ENCODE results near the gene UACA. TPM values are rescaled to one million over a fixed set of nuclear protein-coding genes. Genes with fewer than 3 reads are reported as not detected.

Gene UACA
- total and polyA plus RNA-seq, 8 donors: 4.9 to 135 (median 36.1) TPM

DNA sequence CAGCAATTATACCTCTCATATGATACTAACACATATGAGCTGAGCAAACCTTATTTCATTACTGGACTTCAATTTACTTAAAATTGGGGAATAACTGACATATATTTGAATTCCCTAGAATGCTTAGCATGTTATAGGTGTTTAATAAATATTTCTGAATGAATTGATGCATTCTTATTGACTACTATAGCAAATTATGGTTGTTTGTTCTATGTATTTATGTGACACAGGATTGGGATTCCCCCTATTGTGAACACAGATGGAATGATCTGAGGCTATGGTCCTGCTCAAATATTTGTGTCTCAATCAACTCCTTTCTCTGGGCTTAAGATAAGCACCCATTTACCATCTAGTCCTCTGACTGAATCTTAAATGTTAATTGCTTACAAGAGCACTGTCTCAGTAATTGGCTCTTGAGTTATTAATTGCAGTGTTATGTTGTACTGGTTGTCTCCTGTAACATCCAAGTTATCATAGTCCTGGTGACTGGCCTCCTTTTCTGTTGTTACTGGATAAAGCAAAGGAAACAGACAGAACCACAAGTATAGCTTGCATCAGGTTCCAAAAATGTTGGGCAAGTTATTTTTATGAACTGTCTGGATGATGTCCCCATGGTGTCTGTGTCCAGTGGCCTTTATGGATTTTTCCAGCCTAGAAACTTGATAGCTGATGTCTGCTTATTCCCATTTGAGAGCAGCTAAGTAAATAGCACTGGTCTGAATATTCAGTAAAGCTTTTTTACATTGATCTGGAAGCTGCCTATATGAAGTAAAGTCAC is 2.3 kb upstream of the UACA start:
- Histone ChIP-seq H3K4me1 (peaks cover 8 to 26% (median 25%) of the 10 kb centered on the region in 4 donors), H3K27ac (no peak overlapping the region), H3K27me3 (peaks cover 0 to 6% (median 0%) of the 10 kb centered on the region in 3 donors), H3K9me3 (no peaks in the 10 kb centered on the region), H3K4me3 (no peak overlapping the region), H3K36me3 (no peaks in the 10 kb centered on the region)
- intact Hi-C loops (cut with DNase I; ENCODE audit: low total_unique reads): no loop called here
- no peak for TF ChIP-seq POLR2AphosphoS5 (IDR thresholded peaks at IDR 0.05)
- no peak for DNase-seq

DNA sequence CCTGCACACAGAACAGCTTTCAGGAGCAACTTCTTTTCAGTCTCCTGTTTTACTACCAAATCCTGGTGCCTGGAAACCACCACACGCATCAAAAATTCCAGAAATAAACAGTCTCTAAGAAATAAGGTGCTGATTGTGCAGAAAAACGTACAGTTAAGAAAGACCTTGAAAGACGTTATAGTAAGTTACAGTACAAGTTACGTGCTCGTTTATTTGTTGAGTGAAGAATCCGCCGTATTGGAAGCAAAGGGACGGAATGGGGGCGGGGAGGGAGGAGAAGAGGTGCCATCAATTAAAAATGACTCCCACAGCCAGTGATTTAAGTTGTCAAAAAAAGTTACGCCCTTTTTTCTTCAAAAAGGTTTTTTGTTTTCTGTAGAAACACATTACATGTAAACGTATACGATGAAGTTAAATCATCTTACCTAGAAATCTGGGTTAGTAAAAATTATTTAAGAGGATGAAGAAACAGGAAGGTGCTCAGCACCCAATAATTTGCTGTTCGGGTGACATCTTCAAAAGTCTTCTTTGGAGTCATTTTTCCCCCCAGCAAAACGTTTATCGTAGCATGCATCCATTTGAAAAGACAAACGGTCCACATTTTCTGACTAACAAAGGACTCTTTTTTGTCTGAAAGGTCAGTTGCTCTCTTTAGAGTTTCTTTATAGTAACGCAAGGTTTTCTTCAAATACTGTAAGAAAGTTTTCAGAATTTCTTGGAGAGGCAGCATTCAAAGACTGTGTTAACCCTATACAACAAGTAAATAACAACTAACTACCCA is 782 bp upstream of the UACA start:
- TF ChIP-seq, protein P1, sequence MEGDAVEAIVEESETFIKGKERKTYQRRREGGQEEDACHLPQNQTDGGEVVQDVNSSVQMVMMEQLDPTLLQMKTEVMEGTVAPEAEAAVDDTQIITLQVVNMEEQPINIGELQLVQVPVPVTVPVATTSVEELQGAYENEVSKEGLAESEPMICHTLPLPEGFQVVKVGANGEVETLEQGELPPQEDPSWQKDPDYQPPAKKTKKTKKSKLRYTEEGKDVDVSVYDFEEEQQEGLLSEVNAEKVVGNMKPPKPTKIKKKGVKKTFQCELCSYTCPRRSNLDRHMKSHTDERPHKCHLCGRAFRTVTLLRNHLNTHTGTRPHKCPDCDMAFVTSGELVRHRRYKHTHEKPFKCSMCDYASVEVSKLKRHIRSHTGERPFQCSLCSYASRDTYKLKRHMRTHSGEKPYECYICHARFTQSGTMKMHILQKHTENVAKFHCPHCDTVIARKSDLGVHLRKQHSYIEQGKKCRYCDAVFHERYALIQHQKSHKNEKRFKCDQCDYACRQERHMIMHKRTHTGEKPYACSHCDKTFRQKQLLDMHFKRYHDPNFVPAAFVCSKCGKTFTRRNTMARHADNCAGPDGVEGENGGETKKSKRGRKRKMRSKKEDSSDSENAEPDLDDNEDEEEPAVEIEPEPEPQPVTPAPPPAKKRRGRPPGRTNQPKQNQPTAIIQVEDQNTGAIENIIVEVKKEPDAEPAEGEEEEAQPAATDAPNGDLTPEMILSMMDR (IDR thresholded peaks at IDR 0.05): no peak
- TF ChIP-seq POLR2A (IDR thresholded peaks at IDR 0.05): peak in 1 of 4 donors; percentile 6
- DNase-seq: no peak
- Histone ChIP-seq H3K9me3 (no peaks in the 10 kb centered on the region), H3K4me1 (peaks cover 12 to 36% (median 30%) of the 10 kb centered on the region in 4 donors), H3K27ac (peak overlapping the region; percentile 92 to 97 (median 93)), H3K36me3 (no peaks in the 10 kb centered on the region), H3K27me3 (peaks cover 0 to 6% (median 0%) of the 10 kb centered on the region in 3 donors), H3K4me3 (peak overlapping the region; percentile 62 to 93 (median 70))
- intact Hi-C loops (cut with DNase I; ENCODE audit: low total_unique reads): no loop called here
- WGBS, 5 donors: 6 to 12% (median 8%) methylated on average over 17 of the region's 17 CpGs

DNA sequence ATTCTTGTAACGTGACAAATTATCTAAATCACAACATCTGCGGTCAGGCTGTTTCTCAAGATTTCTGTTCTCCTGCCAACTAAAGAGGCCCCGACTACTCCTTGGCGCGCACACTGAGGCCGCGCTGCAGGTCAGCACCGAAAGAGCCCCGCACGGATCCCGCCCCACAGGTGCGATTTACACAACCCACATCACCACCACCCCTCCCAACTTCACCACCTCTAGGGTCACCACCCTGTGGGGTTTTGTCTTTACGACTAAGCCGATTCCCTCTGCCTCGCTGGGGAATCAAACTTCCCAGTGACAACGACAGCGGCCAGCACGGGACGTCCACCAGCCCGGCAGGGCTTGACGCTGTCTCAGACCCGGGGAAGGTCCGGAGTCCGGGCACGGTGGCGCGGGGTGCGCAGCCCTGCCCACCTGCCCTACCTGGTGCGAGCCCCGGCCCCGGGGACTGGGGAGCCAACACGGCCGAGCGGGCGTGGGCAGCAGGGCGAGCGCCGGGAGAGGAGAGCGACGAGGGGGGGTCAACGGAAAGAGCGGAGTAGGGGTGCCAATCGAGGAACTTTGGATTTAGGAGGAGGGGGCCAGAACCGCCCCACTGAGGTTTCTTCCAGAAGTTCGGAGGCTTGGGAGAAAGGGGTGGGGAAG is 764 bp downstream of the UACA start:
- Histone ChIP-seq H3K9me3 (no peaks in the 10 kb centered on the region), H3K27me3 (peaks cover 0 to 6% (median 0%) of the 10 kb centered on the region in 3 donors), H3K4me1 (peaks cover 12 to 48% (median 39%) of the 10 kb centered on the region in 4 donors), H3K36me3 (no peaks in the 10 kb centered on the region), H3K4me3 (peak overlapping the region; percentile 62 to 93 (median 70)), H3K27ac (peak overlapping the region; percentile 92 to 97 (median 93))
- intact Hi-C loops (cut with DNase I; ENCODE audit: low total_unique reads): no loop called here
- TF ChIP-seq POLR2AphosphoS5 (IDR thresholded peaks at IDR 0.05) (peak in 2 of 3 donors; percentile 30 to 43), EP300 (IDR thresholded peaks at IDR 0.05) (no peak)
- TF ChIP-seq, protein P1 (IDR thresholded peaks at IDR 0.05): no peak
- peak; percentile 56 to 78 for DNase-seq
- 0 to 3% (median 1%) methylated on average over 34 to 45 of the region's 45 CpGs for WGBS, 5 donors

DNA sequence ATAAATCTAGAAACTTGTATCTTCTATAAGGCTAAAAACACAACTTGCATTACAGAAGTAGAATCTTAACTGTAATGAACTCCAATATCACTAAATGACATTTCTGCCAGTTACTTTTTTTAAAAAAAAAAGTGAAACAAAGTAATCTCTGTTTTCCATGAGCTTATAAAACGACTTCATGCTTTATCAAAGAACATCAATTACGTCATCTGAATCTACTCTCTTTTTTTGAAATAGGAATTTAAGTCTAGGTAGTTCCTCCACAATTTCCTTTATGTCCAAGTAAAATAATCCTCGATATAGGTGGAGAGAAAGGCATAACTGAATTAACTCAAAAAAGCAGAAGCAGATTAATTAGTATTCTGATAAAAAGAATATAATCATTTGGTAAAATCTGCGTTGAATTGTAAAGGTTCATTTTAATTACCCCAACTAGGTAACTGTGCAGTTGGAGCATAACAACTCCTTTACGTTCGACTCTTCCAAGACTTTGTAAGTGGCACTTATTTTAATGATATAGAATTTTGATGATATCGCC is 1.4 kb downstream of the UACA start:
- Histone ChIP-seq H3K9me3 (no peaks in the 10 kb centered on the region), H3K4me3 (peak overlapping the region; percentile 62 to 93 (median 70)), H3K4me1 (peaks cover 12 to 52% (median 40%) of the 10 kb centered on the region in 4 donors), H3K36me3 (no peaks in the 10 kb centered on the region), H3K27me3 (peaks cover 0 to 6% (median 0%) of the 10 kb centered on the region in 3 donors), H3K27ac (peak overlapping the region in 4 of 5 donors; percentile 92 to 97 (median 94))
- 7 to 21% (median 12%) methylated on average over 7 of the region's 7 CpGs for WGBS, 5 donors
- no peak for TF ChIP-seq EP300 (IDR thresholded peaks at IDR 0.05)
- TF ChIP-seq POLR2AphosphoS5 (IDR thresholded peaks at IDR 0.05): no peak
- TF ChIP-seq POLR2A (IDR thresholded peaks at IDR 0.05): no peak
- intact Hi-C loops (cut with DNase I; ENCODE audit: low total_unique reads): no loop called here
- DNase-seq: no peak

DNA sequence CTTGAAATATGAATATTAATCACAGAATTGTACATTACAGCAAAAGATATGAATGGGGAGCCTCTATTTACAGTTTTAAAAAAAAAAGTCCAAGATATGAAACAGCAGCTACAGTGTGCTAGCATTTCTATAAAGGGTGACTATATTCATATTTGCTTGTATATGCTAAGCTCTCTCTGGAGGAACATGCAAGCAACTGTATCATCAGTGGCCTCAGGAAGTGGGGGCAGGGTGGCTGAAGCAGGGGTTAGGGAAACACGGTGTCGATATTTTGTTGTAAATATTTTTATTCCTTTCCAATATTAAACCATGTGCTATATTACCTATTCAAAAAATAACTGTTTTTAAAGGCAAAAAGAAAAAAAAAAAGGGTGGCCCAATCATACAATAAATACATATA is 2.3 kb downstream of the UACA start:
- H3K27ac ChIP-seq: peak overlapping the region in 1 of 5 donors; percentile 95
- H3K9me3 ChIP-seq: no peaks in the 10 kb centered on the region
- peaks cover 0 to 6% (median 0%) of the 10 kb centered on the region in 3 donors for H3K27me3 ChIP-seq
- no peak for TF ChIP-seq EP300 (IDR thresholded peaks at IDR 0.05)
- no peak for TF ChIP-seq POLR2A (IDR thresholded peaks at IDR 0.05)
- TF ChIP-seq, protein P1 (IDR thresholded peaks at IDR 0.05): no peak
- no peak for TF ChIP-seq POLR2AphosphoS5 (IDR thresholded peaks at IDR 0.05)
- H3K4me1 ChIP-seq: peaks cover 12 to 52% (median 40%) of the 10 kb centered on the region in 4 donors
- H3K36me3 ChIP-seq: no peaks in the 10 kb centered on the region
- no peak for DNase-seq
- WGBS, 5 donors: 41 to 61% (median 47%) methylated on average over 2 of the region's 2 CpGs
- H3K4me3 ChIP-seq: no peak overlapping the region
- intact Hi-C loops (cut with DNase I; ENCODE audit: low total_unique reads): no loop called here

All from stomach (tissue), 9 donors.